IgD-negative memory B cell (primary cell): ENCODE data around the gene MISP3. TPM values are rescaled to one million over a fixed set of nuclear protein-coding genes. Genes with fewer than 3 reads are reported as not detected.

ENCODE experiments used
- H3K27ac Mint-ChIP-seq, 3 donors: one replicate each; pipeline ENCODE4 v1.8.0; 2020 to 2022; ENCODE audit warnings: mild to moderate bottlenecking in 3 of 3, mixed read lengths in 3 of 3, moderate library complexity in 1 of 3
- H3K27me3 Mint-ChIP-seq: one replicate; pipeline ENCODE4 v1.8.0; 2021; ENCODE audit warnings: mixed read lengths
- H3K36me3 Mint-ChIP-seq: one replicate; pipeline ENCODE4 v1.8.0; 2020; ENCODE audit warnings: mild to moderate bottlenecking, mixed read lengths
- H3K4me1 Mint-ChIP-seq, 3 donors: one replicate each; pipeline ENCODE4 v1.8.0; 2020 to 2022; ENCODE audit warnings: mixed read lengths in 3 of 3, mild to moderate bottlenecking in 1 of 3
- H3K4me3 Mint-ChIP-seq, 4 donors: one replicate each; pipeline ENCODE4 v1.8.0; 2020 to 2022; ENCODE audit warnings: mild to moderate bottlenecking in 4 of 4, mixed read lengths in 4 of 4, moderate library complexity in 3 of 4
- H3K9me3 Mint-ChIP-seq, 3 donors: one replicate each; pipeline ENCODE4 v1.8.0; 2020 to 2021; ENCODE audit warnings: mixed read lengths in 3 of 3, mild to moderate bottlenecking in 1 of 3
- polyA plus RNA-seq: library from polyadenylated mRNA; unstranded; fragments of 300-500 nt; fragmentation: Illumina TruSeq; gene quantifications from one replicate; pipeline ENCODE4 v1.2.3, GENCODE V29; 2021

The MISP3 gene
- polyA plus RNA-seq, 1 donor from 2014 or later, result 0.16 TPM

GRCh38 chr19:14059093-14059480, 13.5 kb upstream of the MISP3 start:
- Mint-ChIP-seq H3K27me3 (peaks cover 23% of the 10 kb centered on the region), H3K9me3 (no peaks in the 10 kb centered on the region), H3K27ac (no peak overlapping the region), H3K36me3 (peaks cover 2% of the 10 kb centered on the region), H3K4me3 (no peak overlapping the region), H3K4me1 (peaks cover 0 to 3% (median 3%) of the 10 kb centered on the region in 3 donors)

- Mint-ChIP-seq H3K27ac (no peak overlapping the region), H3K27me3 (peaks cover 23% of the 10 kb centered on the region), H3K36me3 (peaks cover 2% of the 10 kb centered on the region), H3K9me3 (no peaks in the 10 kb centered on the region), H3K4me3 (peak overlapping the region in 1 of 4 donors; percentile 9), H3K4me1 (peaks cover 0 to 3% (median 3%) of the 10 kb centered on the region in 3 donors)
Measured at GRCh38 chr19:14059652-14060155, 12.9 kb upstream of the MISP3 start.

GRCh38 chr19:14061081-14061749, 11.4 kb upstream of the MISP3 start:
- peaks cover 2% of the 10 kb centered on the region for H3K36me3 Mint-ChIP-seq
- peaks cover 0 to under 1% (median 0%) of the 10 kb centered on the region in 3 donors for H3K9me3 Mint-ChIP-seq
- H3K4me1 Mint-ChIP-seq, result peaks cover 0 to 3% (median 3%) of the 10 kb centered on the region in 3 donors
- H3K27me3 Mint-ChIP-seq, result peaks cover 23% of the 10 kb centered on the region
- no peak overlapping the region for H3K4me3 Mint-ChIP-seq
- H3K27ac Mint-ChIP-seq, result no peak overlapping the region

DNA sequence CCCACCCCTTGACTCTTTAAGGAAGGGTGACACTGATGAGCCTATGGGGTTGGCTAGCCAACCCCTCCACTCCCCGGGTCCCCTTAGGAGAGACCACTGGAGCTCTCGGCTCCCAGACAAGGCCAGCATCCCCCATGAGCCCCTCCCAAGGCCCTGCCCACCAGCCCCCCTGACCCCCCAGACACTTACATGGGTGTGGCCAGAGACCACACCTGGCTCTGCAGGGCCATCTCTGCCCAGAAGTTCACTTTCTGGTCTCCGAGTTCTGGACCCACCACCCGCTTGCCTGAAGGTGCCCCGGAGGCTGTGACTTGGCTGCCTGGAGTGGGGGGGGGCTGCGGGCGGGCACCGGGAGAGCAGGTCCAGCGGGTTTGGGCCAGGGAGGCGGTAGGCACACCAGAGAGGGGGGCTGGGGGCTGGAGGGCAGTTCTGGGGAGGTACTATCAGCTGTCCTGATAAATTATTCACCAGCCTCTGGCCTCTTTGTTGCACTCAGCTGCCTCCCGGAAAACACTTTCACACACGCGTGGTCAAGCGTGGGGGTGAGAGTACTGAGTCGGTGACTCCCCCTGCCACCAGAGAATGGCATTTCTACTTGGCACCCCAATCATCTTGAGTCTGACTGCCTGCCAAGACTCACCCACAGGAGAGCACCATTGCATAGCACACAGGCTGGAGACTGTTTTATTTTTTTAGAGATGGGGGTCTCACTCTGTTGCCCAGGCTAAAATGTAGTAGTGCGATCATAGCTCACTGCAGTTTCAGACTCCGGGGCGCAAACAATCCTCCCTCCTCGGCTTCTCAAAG, 10.6 kb upstream of the MISP3 start, which contains the start of gene PALM3:
Gene PALM3, minus strand, starts transcription at position 326 of the 807 bp plus-strand sequence. Its CDS starts 96 bp downstream, at position 230.
- Mint-ChIP-seq H3K27ac (no peak within 1 kb of the TSS), H3K4me3 (no peak within 1 kb of the TSS), H3K27me3 (peaks cover 23% of the 10 kb centered on the region), H3K4me1 (peaks cover 0 to 3% (median 3%) of the 10 kb centered on the region in 3 donors), H3K36me3 (peaks cover 2% of the 10 kb centered on the region), H3K9me3 (peaks cover 0 to 1% (median 0%) of the 10 kb centered on the region in 3 donors)

- Mint-ChIP-seq H3K27me3 (peaks cover 20% of the 10 kb centered on the region), H3K9me3 (peaks cover 0 to 1% (median 0%) of the 10 kb centered on the region in 3 donors), H3K4me1 (peaks cover 0 to 3% (median 3%) of the 10 kb centered on the region in 3 donors), H3K36me3 (peaks cover 2% of the 10 kb centered on the region), H3K4me3 (no peak overlapping the region), H3K27ac (no peak overlapping the region)
Measured at GRCh38 chr19:14062558-14062855, 10.1 kb upstream of the MISP3 start.

DNA sequence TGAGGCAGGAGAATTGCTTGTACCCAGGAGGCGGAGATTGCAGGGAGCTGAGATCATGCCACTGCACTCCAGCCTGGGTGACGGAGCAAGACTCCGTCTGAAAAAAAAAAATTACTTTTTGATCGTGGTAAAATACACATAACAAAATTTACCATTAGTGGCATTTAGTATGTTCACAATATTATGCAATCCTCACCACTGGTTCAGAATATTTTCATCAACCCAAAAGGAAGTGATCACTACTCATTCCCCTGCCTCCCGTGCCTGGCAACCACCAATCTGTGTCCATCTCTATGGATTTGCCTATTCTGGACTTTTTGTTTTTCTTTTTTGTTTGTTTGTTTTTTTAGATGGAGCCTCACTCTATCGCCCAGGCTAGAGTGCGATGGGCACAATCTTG, 9.5 kb upstream of the MISP3 start:
- Mint-ChIP-seq H3K4me1 (peaks cover 0 to 3% (median 3%) of the 10 kb centered on the region in 3 donors), H3K4me3 (no peak overlapping the region), H3K27me3 (peaks cover 15% of the 10 kb centered on the region), H3K9me3 (peaks cover 0 to 1% (median 0%) of the 10 kb centered on the region in 3 donors), H3K36me3 (peaks cover 2% of the 10 kb centered on the region), H3K27ac (no peak overlapping the region)

GRCh38 chr19:14066134-14066533, 6.5 kb upstream of the MISP3 start:
- Mint-ChIP-seq H3K4me1 (no peaks in the 10 kb centered on the region), H3K4me3 (peak overlapping the region in 1 of 4 donors; percentile 61), H3K27me3 (peaks cover 2% of the 10 kb centered on the region), H3K36me3 (peaks cover 3% of the 10 kb centered on the region), H3K27ac (no peak overlapping the region), H3K9me3 (peaks cover 0 to 1% (median 0%) of the 10 kb centered on the region in 3 donors)

DNA sequence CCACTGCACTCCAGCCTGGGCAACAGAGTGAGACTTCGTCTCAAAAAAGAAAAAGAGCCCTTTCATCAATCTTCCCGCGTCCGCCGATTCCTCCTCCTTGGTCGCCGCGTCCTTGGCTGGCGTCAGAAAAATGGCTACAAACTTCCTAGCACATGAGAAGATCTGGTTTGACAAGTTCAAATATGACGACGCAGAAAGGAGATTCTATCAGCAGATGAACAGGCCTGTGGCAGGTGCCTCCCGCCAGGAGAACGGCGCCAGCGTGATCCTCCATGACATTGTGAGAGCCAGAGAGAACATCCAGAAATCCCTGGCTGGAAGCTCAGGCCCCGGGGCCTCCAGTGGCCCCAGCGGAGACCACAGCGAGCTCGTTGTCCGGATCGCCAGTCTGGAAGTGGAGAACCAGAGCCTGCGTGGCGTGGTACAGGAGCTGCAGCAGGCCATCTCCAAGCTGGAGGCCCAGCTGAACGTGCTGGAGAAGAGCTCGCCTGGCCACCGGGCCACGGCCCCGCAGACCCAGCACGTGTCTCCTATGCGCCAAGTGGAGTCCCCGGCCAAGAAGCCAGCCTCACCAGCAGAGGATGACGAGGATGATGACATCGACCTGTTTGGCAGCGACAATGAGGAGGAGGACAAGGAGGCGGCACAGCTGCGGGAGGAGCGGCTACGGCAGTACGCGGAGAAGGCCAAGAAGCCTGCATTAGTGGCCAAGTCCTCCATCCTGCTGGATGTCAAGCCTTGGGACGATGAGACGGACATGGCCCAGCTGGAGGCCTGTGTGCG, 2.1 kb upstream of the MISP3 start:
- Mint-ChIP-seq H3K36me3 (peaks cover 1% of the 10 kb centered on the region), H3K27ac (no peak overlapping the region), H3K4me3 (peak overlapping the region in 1 of 4 donors; percentile 38)

GRCh38 chr19:14073261-14073924, 807 bp downstream of the MISP3 start:
- peaks cover 5 to 8% (median 5%) of the 10 kb centered on the region in 3 donors for H3K4me1 Mint-ChIP-seq
- peaks cover 1% of the 10 kb centered on the region for H3K36me3 Mint-ChIP-seq

More for the DNA sequence above, 2.1 kb upstream of the MISP3 start:
- Mint-ChIP-seq H3K9me3 (peaks cover 0 to 1% (median 0%) of the 10 kb centered on the region in 3 donors), H3K27me3 (peaks cover 2% of the 10 kb centered on the region), H3K4me1 (peaks cover 4 to 5% (median 5%) of the 10 kb centered on the region in 3 donors)

GRCh38 chr19:14073925-14074838, 1.6 kb downstream of the MISP3 start:
- H3K4me3 Mint-ChIP-seq, result peak overlapping the region; percentile 85 to 97 (median 90)
- H3K9me3 Mint-ChIP-seq, result no peaks in the 10 kb centered on the region
- peaks cover 1% of the 10 kb centered on the region for H3K36me3 Mint-ChIP-seq
- H3K27ac Mint-ChIP-seq, result peak overlapping the region in 2 of 3 donors; percentile 27 to 78
- H3K4me1 Mint-ChIP-seq, result peaks cover 5 to 8% (median 5%) of the 10 kb centered on the region in 3 donors
- no peaks in the 10 kb centered on the region for H3K27me3 Mint-ChIP-seq

More at GRCh38 chr19:14073261-14073924, 807 bp downstream of the MISP3 start:
- H3K9me3 Mint-ChIP-seq, result no peaks in the 10 kb centered on the region
- H3K27me3 Mint-ChIP-seq, result no peaks in the 10 kb centered on the region
- peak overlapping the region in 1 of 3 donors; percentile 78 for H3K27ac Mint-ChIP-seq
- H3K4me3 Mint-ChIP-seq, result peak overlapping the region; percentile 85 to 97 (median 90)

GRCh38 chr19:14078411-14078810, 5.8 kb downstream of the MISP3 start:
- Mint-ChIP-seq H3K4me1 (peaks cover 9 to 13% (median 10%) of the 10 kb centered on the region in 3 donors), H3K27ac (no peak overlapping the region), H3K4me3 (peak overlapping the region in 2 of 4 donors; percentile 65 to 80), H3K36me3 (no peaks in the 10 kb centered on the region), H3K9me3 (no peaks in the 10 kb centered on the region), H3K27me3 (no peaks in the 10 kb centered on the region)

DNA sequence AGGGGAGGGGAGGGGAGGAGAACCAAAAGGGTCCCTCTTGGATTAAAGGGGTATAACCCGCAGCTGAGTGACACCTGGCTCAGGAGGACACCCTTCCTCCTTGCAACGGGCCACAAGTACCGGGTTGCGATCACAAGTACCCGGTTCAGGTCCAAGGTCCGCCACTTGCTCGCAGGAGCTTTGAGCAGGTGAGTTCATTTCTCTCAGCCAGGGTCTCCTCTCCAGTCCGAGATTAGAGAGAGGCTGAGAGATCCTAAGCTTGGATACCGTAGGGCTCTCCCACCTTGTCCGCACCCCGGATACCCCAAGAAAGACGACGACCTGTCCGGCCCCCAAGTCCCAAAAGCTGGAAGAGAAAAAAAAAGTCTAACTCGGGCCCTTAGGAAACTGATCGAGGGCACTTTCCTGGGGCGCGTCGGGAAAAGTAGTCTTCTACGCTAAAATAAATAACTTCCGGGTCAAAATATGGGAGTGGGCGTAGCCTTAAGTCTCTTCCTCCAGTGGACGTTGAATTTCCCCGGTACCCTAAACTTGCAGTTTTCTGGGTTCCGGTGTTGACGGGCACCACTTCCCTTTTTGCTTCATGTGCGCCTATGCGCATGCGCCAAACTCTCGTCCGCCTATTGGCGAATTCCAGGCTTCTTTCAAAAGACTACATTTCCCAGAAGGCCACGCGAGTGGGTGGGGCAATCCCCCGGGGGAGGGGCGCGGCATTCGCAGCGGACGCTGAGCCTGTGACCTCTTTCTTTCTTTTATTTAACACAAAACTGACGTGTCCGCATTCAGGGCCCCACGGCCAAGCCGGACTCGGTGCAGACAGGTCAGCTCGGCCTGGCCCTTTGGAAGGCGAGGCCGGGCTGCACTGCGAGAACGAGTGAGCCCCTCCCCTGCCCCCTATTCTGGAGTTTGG, 8.6 kb downstream of the MISP3 start:
- Mint-ChIP-seq H3K27ac (peak overlapping the region; percentile 87 to 96 (median 90)), H3K27me3 (no peaks in the 10 kb centered on the region), H3K4me3 (peak overlapping the region; percentile 87 to 98 (median 96)), H3K36me3 (no peaks in the 10 kb centered on the region), H3K9me3 (peaks cover 0 to 1% (median 0%) of the 10 kb centered on the region in 3 donors), H3K4me1 (peaks cover 4 to 9% (median 5%) of the 10 kb centered on the region in 3 donors)
